ENCODE data around the gene NAA50.

NAA50 gene

DNA sequence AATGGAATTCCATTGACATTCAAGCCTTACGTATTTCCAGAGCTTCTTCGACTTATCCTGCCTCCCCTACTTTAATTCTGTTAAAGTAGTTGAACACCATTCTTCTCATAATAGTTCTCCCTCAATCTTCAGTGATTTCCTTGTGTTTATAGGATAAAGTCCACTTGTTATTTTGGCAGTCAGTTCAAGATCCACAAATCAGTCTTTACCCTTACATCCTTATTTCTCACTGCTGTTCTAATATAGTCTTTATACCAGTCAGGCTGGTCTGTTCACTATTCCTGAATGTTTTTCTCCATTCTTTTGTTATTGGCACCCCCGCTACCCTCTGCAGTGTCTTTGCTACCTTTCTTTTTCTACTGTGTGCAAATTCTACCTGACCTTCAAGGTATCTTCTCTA is 30.5 kb upstream of the NAA50 start:
- no peak for DNase-seq (ENCODE audit: low read depth in 2 of 2)
- TF ChIP-seq, protein P1, sequence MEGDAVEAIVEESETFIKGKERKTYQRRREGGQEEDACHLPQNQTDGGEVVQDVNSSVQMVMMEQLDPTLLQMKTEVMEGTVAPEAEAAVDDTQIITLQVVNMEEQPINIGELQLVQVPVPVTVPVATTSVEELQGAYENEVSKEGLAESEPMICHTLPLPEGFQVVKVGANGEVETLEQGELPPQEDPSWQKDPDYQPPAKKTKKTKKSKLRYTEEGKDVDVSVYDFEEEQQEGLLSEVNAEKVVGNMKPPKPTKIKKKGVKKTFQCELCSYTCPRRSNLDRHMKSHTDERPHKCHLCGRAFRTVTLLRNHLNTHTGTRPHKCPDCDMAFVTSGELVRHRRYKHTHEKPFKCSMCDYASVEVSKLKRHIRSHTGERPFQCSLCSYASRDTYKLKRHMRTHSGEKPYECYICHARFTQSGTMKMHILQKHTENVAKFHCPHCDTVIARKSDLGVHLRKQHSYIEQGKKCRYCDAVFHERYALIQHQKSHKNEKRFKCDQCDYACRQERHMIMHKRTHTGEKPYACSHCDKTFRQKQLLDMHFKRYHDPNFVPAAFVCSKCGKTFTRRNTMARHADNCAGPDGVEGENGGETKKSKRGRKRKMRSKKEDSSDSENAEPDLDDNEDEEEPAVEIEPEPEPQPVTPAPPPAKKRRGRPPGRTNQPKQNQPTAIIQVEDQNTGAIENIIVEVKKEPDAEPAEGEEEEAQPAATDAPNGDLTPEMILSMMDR (IDR thresholded peaks at IDR 0.05; ENCODE audit: low read depth, low read length), result no peak
- no peak overlapping the region for H3K4me3 ChIP-seq (replicated peaks in 1 of 2; ENCODE audit: low read depth in 2 of 2, low read length in 2 of 2)

DNA sequence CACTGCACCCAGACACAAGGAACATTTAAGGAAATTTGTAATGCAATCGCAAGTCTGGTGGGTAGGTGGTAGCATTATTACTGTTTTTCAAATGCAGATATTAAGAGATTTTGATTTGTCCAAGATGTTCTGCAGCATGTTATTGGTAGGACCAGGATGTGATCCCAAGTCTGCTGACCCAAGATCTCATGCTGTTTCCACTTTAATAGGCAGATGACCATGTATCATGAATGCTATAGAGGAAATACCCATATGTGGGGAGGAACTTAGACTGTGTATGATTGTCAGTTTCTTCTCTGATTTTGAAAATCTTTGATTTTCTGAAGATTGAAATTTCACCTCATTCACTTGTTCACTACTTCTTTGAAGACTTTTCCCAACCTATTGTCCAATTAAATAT is 29.5 kb upstream of the NAA50 start:
- H3K4me3 ChIP-seq (replicated peaks in 1 of 2; ENCODE audit: low read depth in 2 of 2, low read length in 2 of 2), result no peak overlapping the region
- DNase-seq (ENCODE audit: low read depth in 2 of 2), result no peak
- TF ChIP-seq, protein P1 (IDR thresholded peaks at IDR 0.05; ENCODE audit: low read depth, low read length), result no peak

DNA sequence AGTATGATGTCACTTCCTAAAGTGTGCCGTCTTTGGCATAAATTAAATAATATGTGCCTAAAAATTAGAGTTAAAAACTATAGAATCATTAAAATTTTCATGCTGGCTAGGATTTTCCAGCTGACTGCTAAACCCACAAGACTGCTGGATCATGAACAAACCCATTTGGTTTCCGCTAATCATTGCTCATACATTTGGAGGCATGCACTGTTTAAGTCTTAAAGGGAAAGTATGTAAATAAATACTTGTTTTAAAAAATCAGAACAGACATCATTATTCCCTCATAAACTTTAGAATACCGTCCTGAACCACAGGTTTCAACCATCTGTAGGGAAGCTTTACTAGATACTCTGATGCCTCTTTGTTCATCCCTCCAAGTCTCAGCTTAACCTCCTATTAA is 27.3 kb upstream of the NAA50 start:
- TF ChIP-seq, protein P1 (IDR thresholded peaks at IDR 0.05; ENCODE audit: low read depth, low read length), result no peak
- no peak overlapping the region for H3K4me3 ChIP-seq (replicated peaks in 1 of 2; ENCODE audit: low read depth in 2 of 2, low read length in 2 of 2)
- peak; percentile 61 to 63 for DNase-seq (ENCODE audit: low read depth in 2 of 2)

DNA sequence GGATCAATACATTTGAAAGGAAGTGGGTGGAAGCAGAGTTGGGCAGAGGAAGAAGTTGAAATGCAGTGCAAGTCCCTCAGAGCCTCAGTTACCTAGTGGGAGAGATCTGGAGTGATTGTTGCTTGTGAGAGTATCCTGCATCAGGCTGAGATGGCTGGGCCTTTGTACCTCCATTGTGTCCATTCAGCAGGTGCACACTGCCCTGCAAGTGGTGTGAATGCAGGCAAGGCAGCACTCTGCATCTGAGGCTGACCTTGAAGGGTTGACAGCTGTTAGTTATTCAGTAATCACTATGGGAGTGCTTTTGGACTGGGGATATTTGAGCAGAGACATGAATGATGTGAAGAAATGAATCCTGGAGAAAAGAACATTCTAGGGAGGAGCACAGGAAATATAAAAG is 25.9 kb upstream of the NAA50 start:
- no peak overlapping the region for H3K4me3 ChIP-seq (replicated peaks in 1 of 2; ENCODE audit: low read depth in 2 of 2, low read length in 2 of 2)
- DNase-seq (ENCODE audit: low read depth in 2 of 2), result no peak
- TF ChIP-seq, protein P1 (IDR thresholded peaks at IDR 0.05; ENCODE audit: low read depth, low read length), result no peak

DNA sequence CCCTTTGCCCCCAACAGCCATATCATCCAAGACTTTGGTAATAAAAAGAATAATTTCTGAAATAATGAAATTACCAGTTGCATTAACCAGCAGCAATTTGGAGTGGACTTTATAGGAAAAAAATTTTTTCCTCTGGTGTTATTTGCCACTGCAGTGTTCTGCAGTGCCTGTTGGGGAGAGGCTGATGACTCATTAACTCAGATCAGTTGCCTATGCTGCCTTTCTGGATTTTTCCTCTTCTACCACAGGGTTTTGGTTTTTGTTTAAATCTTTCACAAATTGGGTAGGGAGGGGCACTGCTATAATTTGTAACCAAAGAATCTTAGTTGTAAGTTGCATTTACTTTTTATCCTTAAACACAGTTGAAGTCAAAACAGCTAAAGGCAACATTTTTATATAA is 23.5 kb upstream of the NAA50 start:
- H3K4me3 ChIP-seq (replicated peaks in 1 of 2; ENCODE audit: low read depth in 2 of 2, low read length in 2 of 2), result no peak overlapping the region
- peak; percentile 53 to 60 for DNase-seq (ENCODE audit: low read depth in 2 of 2)
- TF ChIP-seq, protein P1 (IDR thresholded peaks at IDR 0.05; ENCODE audit: low read depth, low read length), result peak; percentile 20

DNA sequence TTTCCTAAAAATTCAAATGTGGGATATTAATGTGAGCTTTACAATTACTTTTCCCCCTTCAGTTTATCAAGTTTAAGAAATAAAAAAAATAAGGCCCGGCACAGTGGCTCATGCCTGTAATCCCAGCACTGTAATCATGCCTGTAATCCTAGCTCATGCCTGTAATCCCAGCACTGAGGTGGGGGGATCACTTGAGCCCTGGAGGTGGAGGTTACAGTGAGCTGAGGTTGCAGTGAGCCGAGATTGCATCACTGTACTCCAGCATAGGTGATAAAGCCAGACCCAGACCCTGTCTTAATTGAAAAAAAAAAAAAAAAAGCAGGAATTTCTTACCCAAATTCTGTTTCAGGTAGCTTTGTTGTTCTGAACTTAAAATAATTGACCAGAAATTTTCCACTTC is 18.6 kb upstream of the NAA50 start:
- TF ChIP-seq, protein P1 (IDR thresholded peaks at IDR 0.05; ENCODE audit: low read depth, low read length), result no peak
- no peak overlapping the region for H3K4me3 ChIP-seq (replicated peaks in 1 of 2; ENCODE audit: low read depth in 2 of 2, low read length in 2 of 2)
- no peak for DNase-seq (ENCODE audit: low read depth in 2 of 2)

DNA sequence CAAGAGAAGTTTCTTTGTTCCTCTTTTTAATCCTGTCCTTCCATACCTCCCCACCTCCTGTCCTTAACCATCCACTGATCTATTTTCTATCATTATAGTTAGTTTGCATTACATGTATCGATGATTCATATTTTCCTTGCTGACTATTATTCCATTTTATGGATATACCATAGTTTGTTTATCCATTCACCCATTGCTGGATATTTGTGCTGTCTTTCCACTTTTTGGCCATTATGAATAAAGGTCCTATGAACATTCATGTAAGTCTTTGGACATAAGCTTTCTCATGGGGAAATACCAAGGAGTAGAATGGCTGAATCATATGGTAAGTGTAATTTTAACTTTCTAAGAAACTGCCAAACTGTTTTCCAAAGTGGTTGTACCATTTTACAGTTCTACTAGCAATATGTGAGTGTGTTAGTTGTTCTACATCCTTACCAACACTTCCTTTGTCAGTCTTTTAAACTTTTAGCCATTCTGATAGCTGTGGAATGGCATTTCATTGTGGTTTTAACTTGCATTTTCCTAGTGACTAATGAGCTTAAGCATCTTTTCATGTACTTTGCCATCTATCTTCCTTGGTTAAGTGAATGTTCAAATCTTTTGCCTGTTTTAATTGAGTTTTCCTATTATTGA is 12.5 kb upstream of the NAA50 start:
- TF ChIP-seq, protein P1 (IDR thresholded peaks at IDR 0.05; ENCODE audit: low read depth, low read length), result no peak
- DNase-seq (ENCODE audit: low read depth in 2 of 2), result peak; percentile 60 to 79
- H3K4me3 ChIP-seq (replicated peaks in 1 of 2; ENCODE audit: low read depth in 2 of 2, low read length in 2 of 2), result no peak overlapping the region
